Mesothelial cell of epicardium (in vitro differentiated cells): ENCODE results near the gene NOB1. TPM values are rescaled to one million over a fixed set of nuclear protein-coding genes. Genes with fewer than 3 reads are reported as not detected.
A peak's percentile ranks its signal among the peaks of the same experiment; 100 is the strongest.
"Not testable (repeated sequence)": the region's sequence is repeated elsewhere in the genome, so short reads cannot be mapped to it uniquely, and the experiment has no call there.

ENCODE experiments used
- DNase-seq, 2 experiments: peaks; one replicate each; pipeline ENCODE4 v3.0.0; 2021; ENCODE audit warnings: low spot score in 2 of 2; ENCODE audit not compliant: unreplicated experiment in 2 of 2
- H3K27ac Mint-ChIP-seq: 2 replicates; pipeline ENCODE4 v1.8.0; 2021; ENCODE audit warnings: mixed read lengths
- H3K27me3 Mint-ChIP-seq: 2 replicates; pipeline ENCODE4 v1.8.0; 2021; ENCODE audit warnings: low read depth, mixed read lengths
- H3K36me3 Mint-ChIP-seq: 2 replicates; pipeline ENCODE4 v1.8.0; 2021; ENCODE audit warnings: mixed read lengths
- H3K4me1 Mint-ChIP-seq: 2 replicates; pipeline ENCODE4 v1.8.0; 2021; ENCODE audit warnings: mixed read lengths
- H3K4me3 Mint-ChIP-seq: 2 replicates; pipeline ENCODE4 v1.8.0; 2021; ENCODE audit warnings: mild to moderate bottlenecking, moderate library complexity, mixed read lengths
- H3K9me3 Mint-ChIP-seq: 2 replicates; pipeline ENCODE4 v1.8.0; 2021; ENCODE audit warnings: mixed read lengths
- CTCF ChIP-seq: fragments of 200-600 bp; sonication (generic); IDR thresholded peaks from one replicate; pipeline ENCODE4 v1.5.0; 2021; ENCODE audit warnings: antibody characterized with exemption; ENCODE audit not compliant: unreplicated experiment
- total RNA-seq: library from RNA; stranded (reverse); gene quantifications from 3 replicates; pipeline ENCODE4 v1.2.1, GENCODE V29; 2021

NOB1 gene
- total RNA-seq, 1 donor from 2014 or later = 52.9 TPM

GRCh38 chr16:69794486-69794885 is 39.8 kb upstream of the NOB1 start:
- no peaks in the 10 kb centered on the region for H3K27me3 Mint-ChIP-seq
- no peak for TF ChIP-seq CTCF
- no peak overlapping the region for H3K4me3 Mint-ChIP-seq
- no peak overlapping the region for H3K27ac Mint-ChIP-seq
- no peak for DNase-seq
- peaks cover 17% of the 10 kb centered on the region for H3K36me3 Mint-ChIP-seq
- no peaks in the 10 kb centered on the region for H3K9me3 Mint-ChIP-seq
- peaks cover 3% of the 10 kb centered on the region for H3K4me1 Mint-ChIP-seq

GRCh38 chr16:69793526-69793925 is 38.8 kb upstream of the NOB1 start:
- H3K27ac Mint-ChIP-seq = no peak overlapping the region
- peaks cover 16% of the 10 kb centered on the region for H3K36me3 Mint-ChIP-seq
- TF ChIP-seq CTCF = no peak
- H3K4me3 Mint-ChIP-seq = no peak overlapping the region
- H3K4me1 Mint-ChIP-seq = peaks cover 3% of the 10 kb centered on the region
- no peak for DNase-seq
- H3K27me3 Mint-ChIP-seq = no peaks in the 10 kb centered on the region
- no peaks in the 10 kb centered on the region for H3K9me3 Mint-ChIP-seq

- H3K4me3 Mint-ChIP-seq, H3K9me3 Mint-ChIP-seq, H3K27ac Mint-ChIP-seq, H3K4me1 Mint-ChIP-seq, H3K27me3 Mint-ChIP-seq, DNase-seq: not testable (repeated sequence)
- H3K36me3 Mint-ChIP-seq = peaks cover 25% of the 10 kb centered on the region
Measured at GRCh38 chr16:69791391-69791847, 36.7 kb upstream of the NOB1 start.

- Mint-ChIP-seq H3K4me3 (no peak overlapping the region), H3K36me3 (peaks cover 30% of the 10 kb centered on the region), H3K4me1 (no peaks in the 10 kb centered on the region), H3K9me3 (no peaks in the 10 kb centered on the region), H3K27ac (no peak overlapping the region), H3K27me3 (no peaks in the 10 kb centered on the region)
- no peak for TF ChIP-seq CTCF
- no peak for DNase-seq
Measured at GRCh38 chr16:69787883-69788282, 33.2 kb upstream of the NOB1 start.

GRCh38 chr16:69784586-69784985 is 29.9 kb upstream of the NOB1 start:
- Mint-ChIP-seq H3K9me3 (no peaks in the 10 kb centered on the region), H3K27me3 (no peaks in the 10 kb centered on the region), H3K27ac (no peak overlapping the region), H3K4me3 (no peak overlapping the region), H3K4me1 (peaks cover 7% of the 10 kb centered on the region), H3K36me3 (peaks cover 26% of the 10 kb centered on the region)
- TF ChIP-seq CTCF = no peak
- no peak for DNase-seq

- DNase-seq = no peak
- H3K36me3 Mint-ChIP-seq = peaks cover 13% of the 10 kb centered on the region
- H3K4me1 Mint-ChIP-seq = peaks cover 10% of the 10 kb centered on the region
- no peak overlapping the region for H3K4me3 Mint-ChIP-seq
- TF ChIP-seq CTCF = no peak
- H3K9me3 Mint-ChIP-seq = peaks cover 2% of the 10 kb centered on the region
- no peaks in the 10 kb centered on the region for H3K27me3 Mint-ChIP-seq
- H3K27ac Mint-ChIP-seq = peak overlapping the region; percentile 30
Measured at GRCh38 chr16:69781118-69781517, 26.4 kb upstream of the NOB1 start.
